ENCODE data around the gene OR51L1. TPM values are rescaled to one million over a fixed set of nuclear protein-coding genes. Genes with fewer than 3 reads are reported as not detected.
"Not testable (repeated sequence)": the region's sequence is repeated elsewhere in the genome, so short reads cannot be mapped to it uniquely, and the experiment has no call there.

The OR51L1 gene, protein sequence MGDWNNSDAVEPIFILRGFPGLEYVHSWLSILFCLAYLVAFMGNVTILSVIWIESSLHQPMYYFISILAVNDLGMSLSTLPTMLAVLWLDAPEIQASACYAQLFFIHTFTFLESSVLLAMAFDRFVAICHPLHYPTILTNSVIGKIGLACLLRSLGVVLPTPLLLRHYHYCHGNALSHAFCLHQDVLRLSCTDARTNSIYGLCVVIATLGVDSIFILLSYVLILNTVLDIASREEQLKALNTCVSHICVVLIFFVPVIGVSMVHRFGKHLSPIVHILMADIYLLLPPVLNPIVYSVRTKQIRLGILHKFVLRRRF
- not detected for total RNA-seq
- not detected for polyA plus RNA-seq
- long read RNA-seq, donor 1, result 0 reads
- long read RNA-seq, donor 2, result 0 reads
- long read RNA-seq, donor 3, result 0 reads
- long read RNA-seq, donor 4, result 0 reads
- long read RNA-seq, donor 5, result 0 reads
- long read RNA-seq, donor 6, result 0 reads
- long read RNA-seq, donor 7, result 0 reads
- long read RNA-seq, donor 8, result 0 reads
- long read RNA-seq, donor 9, result 0 reads
- long read RNA-seq, donor 10, result 0 reads

DNA sequence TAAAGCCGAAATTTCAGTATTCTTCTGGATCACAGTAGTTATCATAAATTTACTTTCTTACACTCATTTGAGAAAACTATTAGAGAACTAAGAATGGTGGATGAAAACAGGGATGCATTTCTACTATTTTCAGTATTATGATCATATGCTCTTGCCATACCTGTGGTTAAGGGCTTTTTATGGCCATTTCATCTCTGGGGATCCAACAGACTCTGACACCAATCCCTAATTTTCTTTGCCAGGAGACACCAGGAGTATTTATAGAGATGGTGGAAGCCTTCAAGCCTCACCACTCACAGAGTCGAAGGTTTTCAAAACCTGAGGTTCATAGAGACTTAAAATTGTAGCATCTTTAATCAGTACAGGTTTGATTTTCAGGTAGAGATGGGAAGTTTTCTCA is at the start of gene OR51L1:
OR51L1 (plus strand) TSS at position 301 of the 400 bp plus-strand sequence. CDS start 4,132 bp downstream, outside the sequence.
- H3K4me1 ChIP-seq (replicated peaks in 1 of 2), result no peaks in the 10 kb centered on the region
- DNase-seq, result no peak
- TF ChIP-seq, protein P1, sequence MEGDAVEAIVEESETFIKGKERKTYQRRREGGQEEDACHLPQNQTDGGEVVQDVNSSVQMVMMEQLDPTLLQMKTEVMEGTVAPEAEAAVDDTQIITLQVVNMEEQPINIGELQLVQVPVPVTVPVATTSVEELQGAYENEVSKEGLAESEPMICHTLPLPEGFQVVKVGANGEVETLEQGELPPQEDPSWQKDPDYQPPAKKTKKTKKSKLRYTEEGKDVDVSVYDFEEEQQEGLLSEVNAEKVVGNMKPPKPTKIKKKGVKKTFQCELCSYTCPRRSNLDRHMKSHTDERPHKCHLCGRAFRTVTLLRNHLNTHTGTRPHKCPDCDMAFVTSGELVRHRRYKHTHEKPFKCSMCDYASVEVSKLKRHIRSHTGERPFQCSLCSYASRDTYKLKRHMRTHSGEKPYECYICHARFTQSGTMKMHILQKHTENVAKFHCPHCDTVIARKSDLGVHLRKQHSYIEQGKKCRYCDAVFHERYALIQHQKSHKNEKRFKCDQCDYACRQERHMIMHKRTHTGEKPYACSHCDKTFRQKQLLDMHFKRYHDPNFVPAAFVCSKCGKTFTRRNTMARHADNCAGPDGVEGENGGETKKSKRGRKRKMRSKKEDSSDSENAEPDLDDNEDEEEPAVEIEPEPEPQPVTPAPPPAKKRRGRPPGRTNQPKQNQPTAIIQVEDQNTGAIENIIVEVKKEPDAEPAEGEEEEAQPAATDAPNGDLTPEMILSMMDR (IDR thresholded peaks at IDR 0.05), result no peak
- TF ChIP-seq POLR2A (IDR thresholded peaks at IDR 0.05), result no peak
- H3K4me3 ChIP-seq, result no peak within 1 kb of the TSS
- no peaks in the 10 kb centered on the region for H3K27me3 ChIP-seq
- H3K9me3 ChIP-seq (replicated peaks in 1 of 3), result no peaks in the 10 kb centered on the region
- H3K27ac ChIP-seq, result no peak within 1 kb of the TSS
- no peaks in the 10 kb centered on the region for H3K36me3 ChIP-seq (replicated peaks in 1 of 2)
- intact Hi-C loops (cut with DNase I), result no loop called here
- WGBS, 4 donors, result 67 to 85% (median 70%) methylated on average over 2 of the region's 2 CpGs

DNA sequence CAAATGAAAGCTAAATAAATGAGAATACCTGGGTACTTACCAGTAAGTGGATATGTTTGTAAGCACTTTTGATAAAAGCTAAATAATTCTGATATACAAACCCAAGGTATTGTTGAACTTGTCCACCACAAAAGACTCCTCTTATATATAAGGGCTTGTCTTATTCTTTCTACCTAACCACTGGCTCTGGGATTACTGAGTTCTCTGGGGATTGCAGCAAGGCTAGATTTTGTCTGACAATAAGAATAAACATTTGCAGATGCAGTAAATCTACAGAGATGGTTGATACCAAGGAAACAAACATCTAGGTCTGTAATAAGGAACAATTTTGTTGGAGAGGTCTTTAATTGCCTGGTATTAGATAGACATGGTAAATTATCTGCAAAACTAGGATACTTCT is 47.1 kb upstream of the OR51L1 start, which contains the start of gene OR51A4:
OR51A4 (minus strand) TSS at position 101 of the 400 bp plus-strand sequence. CDS start 505 bp downstream, outside the sequence.
- TF ChIP-seq, protein P1 (IDR thresholded peaks at IDR 0.05), result no peak
- TF ChIP-seq POLR2A (IDR thresholded peaks at IDR 0.05), result no peak
- Histone ChIP-seq H3K4me1 (replicated peaks in 1 of 2) (no peaks in the 10 kb centered on the region), H3K36me3 (replicated peaks in 1 of 2) (no peaks in the 10 kb centered on the region), H3K27me3 (no peaks in the 10 kb centered on the region), H3K9me3 (replicated peaks in 1 of 3) (no peaks in the 10 kb centered on the region), H3K4me3 (no peak within 1 kb of the TSS), H3K27ac (no peak within 1 kb of the TSS)
- intact Hi-C loops (cut with DNase I), result no loop called here
- DNase-seq, result no peak

DNA sequence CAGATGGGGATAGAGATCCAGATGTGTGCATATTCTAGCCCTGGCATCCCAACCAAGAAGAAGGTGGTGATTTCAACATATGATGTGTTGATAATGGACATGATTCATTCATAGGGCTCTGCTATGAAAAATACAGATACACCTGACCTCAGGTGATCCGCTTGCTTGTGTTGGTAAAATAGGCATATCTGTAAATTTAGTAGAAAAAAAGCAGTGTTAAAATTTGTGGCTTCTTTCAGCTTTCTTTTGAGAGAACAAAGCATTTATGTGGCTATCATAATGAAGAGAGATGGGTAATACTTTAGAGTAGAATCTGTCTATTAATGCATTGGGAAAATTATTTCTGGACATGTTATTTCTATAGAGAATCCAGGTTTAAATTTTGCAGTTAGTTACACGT is 39.0 kb upstream of the OR51L1 start, which contains the start of gene OR51A2:
OR51A2 (minus strand) TSS at position 101 of the 400 bp plus-strand sequence; CDS start at position 101, 0 bp downstream.
- DNase-seq; H3K9me3 ChIP-seq (replicated peaks in 1 of 3); H3K4me3 ChIP-seq; H3K4me1 ChIP-seq (replicated peaks in 1 of 2); H3K27ac ChIP-seq; H3K27me3 ChIP-seq; intact Hi-C loops (cut with DNase I); H3K36me3 ChIP-seq (replicated peaks in 1 of 2): not testable (repeated sequence)
- 54 to 63% (median 60%) methylated on average over 2 of the region's 2 CpGs for WGBS, 4 donors

DNA sequence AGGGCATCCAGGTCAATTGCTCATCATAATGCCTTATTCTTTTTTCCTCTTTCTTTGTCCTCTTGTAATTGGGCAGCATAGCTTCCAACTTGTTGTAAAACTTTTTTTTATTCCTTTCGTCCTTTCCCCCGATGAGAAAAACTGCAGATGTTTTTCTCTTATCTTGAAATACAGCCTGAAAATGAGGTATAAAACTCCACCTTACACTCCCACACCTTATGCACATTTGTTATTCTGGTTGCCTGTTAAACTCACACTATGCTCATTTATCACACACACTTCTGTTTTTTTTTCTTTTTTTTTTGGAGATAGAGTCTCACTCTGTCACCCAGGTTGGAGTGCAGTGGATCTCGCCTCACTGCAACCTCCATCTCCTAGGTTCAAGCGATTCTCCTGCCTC is 37.3 kb upstream of the OR51L1 start:
- WGBS, 4 donors, result 57 to 62% (median 60%) methylated on average over 4 of the region's 4 CpGs
- TF ChIP-seq, protein P1 (IDR thresholded peaks at IDR 0.05), result no peak
- TF ChIP-seq POLR2A (IDR thresholded peaks at IDR 0.05), result no peak
- Histone ChIP-seq H3K4me3 (no peak overlapping the region), H3K36me3 (replicated peaks in 1 of 2) (no peaks in the 10 kb centered on the region), H3K27me3 (no peaks in the 10 kb centered on the region), H3K4me1 (replicated peaks in 1 of 2) (no peaks in the 10 kb centered on the region), H3K9me3 (replicated peaks in 1 of 3) (no peaks in the 10 kb centered on the region), H3K27ac (no peak overlapping the region)
- intact Hi-C loops (cut with DNase I), result no loop called here
- no peak for DNase-seq

Measured in adrenal gland (tissue), 19 donors.